Uterus (tissue), 2 donors: ENCODE results near the gene USP40.

Experiments
- POLR2A ChIP-seq, 2 donors: fragments of 450-650 bp; IDR thresholded peaks; one replicate each; pipeline ENCODE4 v1.6.1; 2016; ENCODE audit warnings: antibody characterized with exemption in 2 of 2, mild to moderate bottlenecking in 1 of 2, moderate library complexity in 1 of 2
- TF ChIP-seq, protein P1 (sequence below), 4 experiments: fragments of 200-600 bp in 2 of 4; fragments of 450-650 bp in 2 of 4; sonication (generic) in 2 of 4; IDR thresholded peaks; one replicate each; pipeline ENCODE4 v1.5.1; 2016 to 2019; ENCODE audit warnings: antibody characterized with exemption in 4 of 4, mild to moderate bottlenecking in 2 of 4, moderate library complexity in 1 of 4

DNA sequence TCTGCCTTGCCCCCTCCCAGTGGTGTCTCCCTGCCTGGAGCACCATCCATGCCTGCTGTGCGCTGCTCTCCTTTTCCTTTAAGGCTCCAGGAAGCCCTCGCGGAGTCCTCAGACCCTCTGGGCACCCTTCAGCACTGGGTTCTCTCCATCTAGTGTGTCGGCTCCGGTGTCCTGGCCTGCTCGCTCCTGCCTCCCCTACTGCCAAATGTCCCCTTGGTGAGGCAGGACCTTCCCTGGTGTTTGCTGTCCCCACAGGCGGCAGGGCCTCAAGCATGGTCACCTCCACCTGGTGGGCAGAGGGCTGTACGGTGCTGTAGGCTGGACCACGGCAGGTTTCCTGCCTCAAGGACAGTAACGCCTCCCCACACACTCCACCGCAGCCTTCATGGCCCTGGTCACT is 122.1 kb downstream of the USP40 start:
- TF ChIP-seq, protein P1, sequence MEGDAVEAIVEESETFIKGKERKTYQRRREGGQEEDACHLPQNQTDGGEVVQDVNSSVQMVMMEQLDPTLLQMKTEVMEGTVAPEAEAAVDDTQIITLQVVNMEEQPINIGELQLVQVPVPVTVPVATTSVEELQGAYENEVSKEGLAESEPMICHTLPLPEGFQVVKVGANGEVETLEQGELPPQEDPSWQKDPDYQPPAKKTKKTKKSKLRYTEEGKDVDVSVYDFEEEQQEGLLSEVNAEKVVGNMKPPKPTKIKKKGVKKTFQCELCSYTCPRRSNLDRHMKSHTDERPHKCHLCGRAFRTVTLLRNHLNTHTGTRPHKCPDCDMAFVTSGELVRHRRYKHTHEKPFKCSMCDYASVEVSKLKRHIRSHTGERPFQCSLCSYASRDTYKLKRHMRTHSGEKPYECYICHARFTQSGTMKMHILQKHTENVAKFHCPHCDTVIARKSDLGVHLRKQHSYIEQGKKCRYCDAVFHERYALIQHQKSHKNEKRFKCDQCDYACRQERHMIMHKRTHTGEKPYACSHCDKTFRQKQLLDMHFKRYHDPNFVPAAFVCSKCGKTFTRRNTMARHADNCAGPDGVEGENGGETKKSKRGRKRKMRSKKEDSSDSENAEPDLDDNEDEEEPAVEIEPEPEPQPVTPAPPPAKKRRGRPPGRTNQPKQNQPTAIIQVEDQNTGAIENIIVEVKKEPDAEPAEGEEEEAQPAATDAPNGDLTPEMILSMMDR (IDR thresholded peaks at IDR 0.05), result no peak
- TF ChIP-seq POLR2A (IDR thresholded peaks at IDR 0.05), result no peak
